Measurements from ENCODE around the gene FOXJ2. TPM values are rescaled to one million over a fixed set of nuclear protein-coding genes. Genes with fewer than 3 reads are reported as not detected.

Gene FOXJ2
- total and polyA plus RNA-seq, 9 donors = 10.5 to 32.1 (median 28.3) TPM

DNA sequence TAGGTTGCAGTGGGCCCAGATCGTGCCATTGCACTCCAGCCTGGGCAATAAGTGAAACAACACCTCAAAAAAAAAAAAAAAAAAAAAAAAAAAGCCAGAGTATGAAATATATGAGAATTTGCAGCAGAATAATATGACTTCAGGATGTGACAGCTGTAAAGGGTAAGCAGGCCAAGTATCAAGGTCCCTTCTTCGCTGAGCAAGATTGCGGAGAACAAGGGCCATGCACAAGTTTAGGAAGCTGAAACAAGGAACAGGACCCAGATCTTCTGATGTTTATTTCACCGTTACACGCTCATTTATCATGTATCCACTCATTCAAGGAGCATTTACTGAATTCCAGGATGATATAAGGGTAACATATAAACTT, 659 bp upstream of the FOXJ2 start:
- no peaks in the 10 kb centered on the region for H3K27me3 ChIP-seq
- no peaks in the 10 kb centered on the region for H3K9me3 ChIP-seq
- WGBS, 3 donors = 19 to 27% (median 25%) methylated on average over 5 of the region's 5 CpGs
- H3K36me3 ChIP-seq = no peaks in the 10 kb centered on the region
- no peak for DNase-seq
- intact Hi-C loops (cut with DNase I) = no loop called here
- H3K27ac ChIP-seq = peak overlapping the region in 1 of 2 donors; percentile 98
- peaks cover 8% of the 10 kb centered on the region for H3K4me1 ChIP-seq (ENCODE audit: insufficient read depth)
- H3K4me3 ChIP-seq = peak overlapping the region; percentile 69
- no peak for TF ChIP-seq POLR2A (IDR thresholded peaks at IDR 0.05)
- TF ChIP-seq, protein P1, sequence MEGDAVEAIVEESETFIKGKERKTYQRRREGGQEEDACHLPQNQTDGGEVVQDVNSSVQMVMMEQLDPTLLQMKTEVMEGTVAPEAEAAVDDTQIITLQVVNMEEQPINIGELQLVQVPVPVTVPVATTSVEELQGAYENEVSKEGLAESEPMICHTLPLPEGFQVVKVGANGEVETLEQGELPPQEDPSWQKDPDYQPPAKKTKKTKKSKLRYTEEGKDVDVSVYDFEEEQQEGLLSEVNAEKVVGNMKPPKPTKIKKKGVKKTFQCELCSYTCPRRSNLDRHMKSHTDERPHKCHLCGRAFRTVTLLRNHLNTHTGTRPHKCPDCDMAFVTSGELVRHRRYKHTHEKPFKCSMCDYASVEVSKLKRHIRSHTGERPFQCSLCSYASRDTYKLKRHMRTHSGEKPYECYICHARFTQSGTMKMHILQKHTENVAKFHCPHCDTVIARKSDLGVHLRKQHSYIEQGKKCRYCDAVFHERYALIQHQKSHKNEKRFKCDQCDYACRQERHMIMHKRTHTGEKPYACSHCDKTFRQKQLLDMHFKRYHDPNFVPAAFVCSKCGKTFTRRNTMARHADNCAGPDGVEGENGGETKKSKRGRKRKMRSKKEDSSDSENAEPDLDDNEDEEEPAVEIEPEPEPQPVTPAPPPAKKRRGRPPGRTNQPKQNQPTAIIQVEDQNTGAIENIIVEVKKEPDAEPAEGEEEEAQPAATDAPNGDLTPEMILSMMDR (IDR thresholded peaks at IDR 0.05) = no peak
- no peak for TF ChIP-seq EP300 (IDR thresholded peaks at IDR 0.05)

DNA sequence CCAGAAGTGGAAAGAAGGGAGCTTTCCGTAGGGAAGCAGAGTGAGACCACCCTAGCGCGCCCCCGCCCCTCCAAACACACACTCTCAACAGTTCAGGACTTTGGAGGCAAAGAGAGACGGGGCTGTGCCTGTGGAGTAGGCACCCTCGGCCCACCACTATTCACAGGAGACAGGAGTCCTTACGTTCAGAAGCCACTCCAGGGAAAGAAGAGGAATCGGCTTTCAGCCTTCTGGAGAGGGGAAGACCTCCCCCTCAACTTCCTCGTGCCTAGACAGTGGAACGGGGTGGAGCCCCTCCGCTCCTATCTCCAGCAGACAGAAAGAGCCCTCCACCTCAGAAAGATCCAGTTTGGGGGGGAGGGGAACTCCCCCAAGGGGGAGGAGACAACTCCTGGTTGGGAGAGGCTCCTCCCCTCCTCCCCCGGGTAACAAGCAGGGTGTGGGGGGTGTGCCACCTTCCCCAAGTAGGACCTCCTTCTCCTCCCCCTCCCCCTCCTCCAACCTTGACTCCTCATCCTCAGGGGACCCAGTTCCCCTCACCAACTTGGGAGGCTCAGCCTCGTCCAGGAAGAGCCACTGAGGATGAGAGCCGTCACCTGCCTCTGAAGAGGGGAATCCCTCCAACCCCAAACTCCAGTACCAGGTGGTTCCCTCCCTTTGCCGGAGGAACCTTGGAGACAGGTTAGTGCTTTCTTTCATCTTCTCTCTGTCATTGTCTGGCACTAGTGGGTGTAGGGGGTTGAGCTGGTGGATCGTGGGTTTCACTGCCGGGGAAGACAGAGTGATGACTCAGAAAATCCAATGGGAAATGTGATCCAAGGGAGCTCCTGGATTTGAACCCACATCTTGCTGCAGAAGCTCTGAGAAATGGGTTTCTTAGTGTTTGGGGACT, 883 bp downstream of the FOXJ2 start:
- Histone ChIP-seq H3K4me3 (peak overlapping the region; percentile 69), H3K27ac (peak overlapping the region; percentile 91 to 98), H3K27me3 (no peaks in the 10 kb centered on the region), H3K9me3 (no peaks in the 10 kb centered on the region), H3K36me3 (no peaks in the 10 kb centered on the region), H3K4me1 (ENCODE audit: insufficient read depth) (peaks cover 19% of the 10 kb centered on the region)
- WGBS, 3 donors = 1 to 2% (median 1%) methylated on average over 17 of the region's 17 CpGs
- DNase-seq = peak; percentile 78 to 82 (median 81)
- no peak for TF ChIP-seq EP300 (IDR thresholded peaks at IDR 0.05)
- TF ChIP-seq, protein P1 (IDR thresholded peaks at IDR 0.05) = no peak
- no peak for TF ChIP-seq POLR2A (IDR thresholded peaks at IDR 0.05)
- intact Hi-C loops (cut with DNase I) = no loop called here

DNA sequence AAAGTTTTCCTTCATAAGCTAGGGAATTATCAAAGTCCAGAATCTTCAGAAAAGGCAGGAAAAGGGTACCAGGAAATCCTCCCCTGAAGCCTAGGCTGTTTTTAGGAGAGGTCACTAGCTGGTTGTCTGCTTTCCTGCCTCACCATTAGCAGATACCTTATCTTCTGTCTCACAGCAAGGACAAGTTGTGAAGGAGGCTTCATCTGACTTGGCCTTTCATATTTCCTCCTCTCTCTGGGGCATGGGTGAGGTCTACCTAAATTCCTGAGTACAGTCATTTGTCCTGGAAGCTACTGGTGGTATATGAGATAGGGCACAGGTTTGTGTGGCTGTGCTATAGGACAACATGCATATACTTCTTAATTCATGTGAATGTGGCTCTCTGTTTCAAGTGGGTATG, 2.3 kb downstream of the FOXJ2 start:
- H3K27me3 ChIP-seq = no peaks in the 10 kb centered on the region
- H3K36me3 ChIP-seq = no peaks in the 10 kb centered on the region
- H3K9me3 ChIP-seq = no peaks in the 10 kb centered on the region
- TF ChIP-seq, protein P1 (IDR thresholded peaks at IDR 0.05) = no peak
- no peak for TF ChIP-seq EP300 (IDR thresholded peaks at IDR 0.05)
- TF ChIP-seq POLR2A (IDR thresholded peaks at IDR 0.05) = no peak
- no peak overlapping the region for H3K27ac ChIP-seq
- intact Hi-C loops (cut with DNase I) = loop anchor here in 1 of 4 donors (5.0 kb wide), 1 partner anchor 37 kb away; no protein-coding TSS in a partner anchor
- peak overlapping the region; percentile 69 for H3K4me3 ChIP-seq
- DNase-seq = no peak
- H3K4me1 ChIP-seq (ENCODE audit: insufficient read depth) = peaks cover 24% of the 10 kb centered on the region

DNA sequence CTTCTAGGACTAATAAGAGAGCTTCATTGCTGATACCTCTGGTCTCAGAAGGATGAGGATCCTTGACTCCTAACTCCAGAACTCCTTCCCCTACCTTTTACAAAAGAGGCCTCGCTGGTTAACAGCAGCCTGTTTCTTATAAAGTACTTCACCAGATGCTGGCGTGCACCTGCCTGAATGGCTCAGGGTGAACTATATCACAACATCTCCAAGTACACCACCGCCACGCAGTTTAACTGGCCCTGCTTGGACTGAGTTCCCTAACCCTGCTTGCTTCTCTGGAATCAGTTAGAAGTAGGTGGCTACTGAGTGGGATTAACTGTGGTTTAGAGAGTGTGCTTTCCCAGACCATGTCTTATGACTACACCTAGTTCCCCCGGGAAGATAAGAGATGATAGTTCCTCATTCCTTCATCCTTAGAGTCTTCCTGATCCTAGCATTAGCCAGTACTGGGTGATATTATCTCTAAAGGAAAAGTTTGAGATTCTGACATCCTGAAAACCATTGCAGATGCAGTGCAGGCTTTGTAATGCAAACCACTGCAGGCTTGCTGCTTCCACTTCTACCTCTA, 3.0 kb downstream of the FOXJ2 start:
- Histone ChIP-seq H3K9me3 (no peaks in the 10 kb centered on the region), H3K4me3 (no peak overlapping the region), H3K4me1 (ENCODE audit: insufficient read depth) (peaks cover 24% of the 10 kb centered on the region), H3K36me3 (no peaks in the 10 kb centered on the region), H3K27ac (no peak overlapping the region), H3K27me3 (no peaks in the 10 kb centered on the region)
- DNase-seq = no peak
- WGBS, 3 donors = 59 to 68% (median 63%) methylated on average over 5 of the region's 5 CpGs
- TF ChIP-seq POLR2A (IDR thresholded peaks at IDR 0.05) (no peak), EP300 (IDR thresholded peaks at IDR 0.05) (no peak)
- TF ChIP-seq, protein P1 (IDR thresholded peaks at IDR 0.05) = no peak
- intact Hi-C loops (cut with DNase I) = loop anchor here in 1 of 4 donors (5.0 kb wide), 1 partner anchor 37 kb away; no protein-coding TSS in a partner anchor
